Tibial nerve (tissue), 4 donors: ENCODE measurements around the gene DLGAP4.

Experiments used
- CTCF ChIP-seq, 5 experiments: fragments of 200-600 bp in 3 of 5; fragments of 450-650 bp in 2 of 5; sonication (generic) in 3 of 5; IDR thresholded peaks; one replicate each; pipeline ENCODE4 v1.5.1; 2016 to 2019; ENCODE audit warnings: antibody characterized with exemption in 5 of 5, mild to moderate bottlenecking in 3 of 5, moderate library complexity in 2 of 5
- EP300 ChIP-seq, 2 donors: sonication (generic); formaldehyde crosslinking; IDR thresholded peaks; one replicate each; pipeline ENCODE4 v1.6.1; 2017; ENCODE audit warnings: antibody characterized with exemption in 2 of 2, mild to moderate bottlenecking in 1 of 2
- POLR2A ChIP-seq, 2 donors: fragments of 450-650 bp; IDR thresholded peaks; one replicate each; pipeline ENCODE4 v1.6.1; 2017; ENCODE audit warnings: antibody characterized with exemption in 2 of 2, mild to moderate bottlenecking in 2 of 2, moderate library complexity in 2 of 2

- TF ChIP-seq CTCF (IDR thresholded peaks at IDR 0.05) (no peak), POLR2A (IDR thresholded peaks at IDR 0.05) (no peak), EP300 (IDR thresholded peaks at IDR 0.05) (no peak)
Measured at GRCh38 chr20:36373089-36373488, 67.0 kb downstream of the DLGAP4 start.
